ENCODE measurements around the gene TRIM63.

The TRIM63 gene

GRCh38 chr1:26034504-26035202 lies 32.8 kb downstream of the TRIM63 start:
- no peak for DNase-seq (ENCODE audit: low read depth in 3 of 3)

DNA sequence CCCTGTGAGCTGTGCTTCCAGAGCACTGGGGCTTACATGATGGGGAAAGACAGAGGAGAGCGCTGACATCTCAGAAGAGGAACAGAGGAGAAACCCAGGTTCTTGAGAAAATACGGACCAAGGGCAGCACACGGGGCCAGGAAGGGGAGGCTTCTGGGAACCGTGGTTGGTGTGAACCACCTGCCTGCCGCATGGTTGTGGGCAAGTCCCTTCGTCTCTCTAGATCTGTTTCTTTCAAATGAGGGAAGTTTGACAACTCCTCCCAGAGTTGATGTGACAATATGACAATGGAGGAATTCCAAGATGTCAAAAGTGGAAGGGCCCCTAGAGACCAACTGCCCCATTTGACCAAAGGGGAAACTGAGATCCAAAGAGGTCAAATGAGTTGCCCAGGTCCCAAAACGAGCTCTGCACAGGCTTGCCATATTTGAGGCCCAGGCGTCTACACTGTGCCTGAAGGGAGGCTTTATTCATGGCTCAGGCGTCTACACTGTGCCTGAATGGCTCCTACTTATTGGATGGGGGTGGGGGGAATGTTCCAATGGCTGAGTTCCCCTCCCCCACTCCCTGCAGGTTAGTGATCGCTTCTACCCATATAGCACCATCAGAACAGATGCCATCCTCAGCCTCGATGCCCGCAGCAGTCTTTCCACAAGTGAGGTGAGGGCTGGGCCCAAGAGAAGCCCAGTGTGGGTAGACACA lies 34.6 kb downstream of the TRIM63 start:
- DNase-seq (ENCODE audit: low read depth in 3 of 3) = no peak

- no peak for DNase-seq (ENCODE audit: low read depth in 3 of 3)
Observed at GRCh38 chr1:26031611-26032220, 35.7 kb downstream of the TRIM63 start.

DNA sequence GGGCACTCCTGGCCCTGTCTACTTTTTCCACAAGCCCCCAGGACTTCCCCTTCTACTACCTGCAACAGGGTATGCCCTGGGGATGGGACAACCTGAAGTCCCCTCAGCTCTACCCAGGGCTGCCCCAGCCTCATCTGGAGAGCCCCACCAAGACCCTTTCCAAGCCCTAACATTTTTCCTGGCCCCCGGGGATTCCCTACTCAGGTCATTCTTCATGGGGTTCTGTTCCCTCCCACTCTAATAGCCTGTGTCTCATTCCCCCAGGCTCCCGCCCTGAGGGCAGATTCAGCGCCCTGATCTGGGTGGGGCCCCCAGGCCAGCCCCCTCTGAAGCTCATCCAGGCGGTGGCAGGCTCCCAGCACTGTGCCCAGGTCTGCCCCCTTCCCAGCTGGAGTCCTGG lies 36.2 kb downstream of the TRIM63 start:
- no peak for DNase-seq (ENCODE audit: low read depth in 3 of 3)

DNA sequence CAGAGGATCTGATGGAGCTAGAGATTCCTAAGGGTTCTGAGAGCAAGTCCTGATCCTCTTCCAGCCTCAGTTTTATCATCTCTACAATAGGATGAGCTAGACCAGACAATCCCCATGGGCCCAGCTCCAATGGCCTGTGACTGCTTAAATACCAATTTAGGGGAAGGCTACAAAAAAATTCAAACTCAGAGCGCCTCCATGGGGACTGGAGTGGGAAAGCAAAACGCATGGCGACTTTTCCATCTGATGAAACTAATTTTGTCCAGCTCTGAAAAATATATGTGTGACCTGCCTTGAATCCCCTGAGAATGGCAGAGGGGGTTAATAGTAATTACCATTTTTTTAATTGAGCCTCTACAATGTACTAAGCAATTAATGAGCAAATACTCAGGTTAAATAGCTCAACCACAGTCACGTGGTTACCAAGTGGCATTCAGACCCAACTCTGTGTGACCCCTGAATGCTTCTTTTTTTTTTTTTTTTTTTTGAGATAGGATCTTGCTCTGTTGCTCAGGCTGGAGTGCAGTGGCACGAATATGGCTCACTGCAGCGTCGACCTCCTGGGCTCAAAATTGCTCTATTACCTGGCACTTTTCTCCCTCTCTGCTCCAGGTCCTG lies 37.5 kb downstream of the TRIM63 start:
- no peak for DNase-seq (ENCODE audit: low read depth in 3 of 3)

DNA sequence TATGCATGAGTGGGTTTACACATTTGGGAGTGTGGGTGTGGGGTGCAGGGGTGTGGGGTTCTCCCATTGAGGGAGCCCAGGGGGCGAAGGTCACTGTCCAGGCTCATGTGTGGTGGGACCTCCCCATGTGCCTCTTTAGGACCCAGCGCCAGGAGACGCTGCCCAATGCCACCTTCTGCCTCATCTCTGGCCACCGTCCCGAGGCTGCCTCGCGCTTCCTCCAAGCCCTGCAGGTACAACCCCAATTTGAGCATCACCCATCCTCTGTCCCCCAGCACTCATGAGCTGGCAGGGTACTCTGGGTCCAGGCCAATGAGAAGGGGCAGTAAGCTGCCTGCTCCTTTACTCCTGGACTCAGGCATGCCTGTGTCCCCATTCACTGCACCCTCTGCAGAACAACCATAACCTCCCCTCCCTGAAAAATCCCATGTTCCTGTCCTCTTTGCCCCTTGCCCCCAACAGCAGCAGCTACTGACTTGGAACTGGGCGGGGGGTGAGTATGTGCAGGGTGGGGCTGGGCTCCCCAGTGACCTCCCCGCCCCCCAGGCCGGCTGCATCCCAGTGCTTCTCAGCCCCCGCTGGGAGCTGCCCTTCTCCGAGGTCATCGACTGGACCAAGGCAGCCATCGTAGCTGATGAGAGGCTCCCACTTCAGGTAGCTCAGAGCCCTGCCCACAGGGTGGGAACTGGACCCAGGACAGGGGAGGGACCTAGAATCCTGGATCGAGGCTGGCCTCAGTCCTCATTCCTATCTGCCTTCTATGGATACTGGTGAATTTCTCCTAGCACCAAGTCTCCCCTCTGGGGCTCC lies 38.2 kb downstream of the TRIM63 start:
- DNase-seq (ENCODE audit: low read depth in 3 of 3) = no peak

DNA sequence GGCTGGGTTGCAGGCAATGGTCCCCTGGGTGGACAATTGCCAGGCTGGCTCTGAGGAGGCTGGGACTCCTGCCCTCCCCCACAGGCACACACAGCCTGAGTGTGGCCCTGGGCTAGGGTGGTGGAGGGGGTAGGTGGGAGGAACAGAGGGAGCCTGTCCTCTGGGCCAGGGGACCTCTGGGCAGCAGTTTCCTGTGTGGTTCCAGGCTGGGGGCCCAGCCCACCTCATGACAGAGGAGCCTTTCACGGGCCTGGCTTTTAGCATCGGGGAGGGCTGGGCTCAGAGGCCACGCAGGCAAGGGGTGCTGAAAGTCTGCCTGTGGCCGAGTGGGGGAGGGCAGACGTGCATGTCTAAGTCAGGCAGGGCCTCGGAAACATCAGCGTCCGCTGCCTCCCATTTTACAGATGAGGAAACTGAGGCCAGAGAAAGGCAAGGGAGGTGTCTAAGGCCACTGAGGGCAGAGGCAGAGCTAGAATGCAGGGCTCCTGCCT lies 38.9 kb downstream of the TRIM63 start:
- DNase-seq (ENCODE audit: low read depth in 3 of 3) = no peak

DNA sequence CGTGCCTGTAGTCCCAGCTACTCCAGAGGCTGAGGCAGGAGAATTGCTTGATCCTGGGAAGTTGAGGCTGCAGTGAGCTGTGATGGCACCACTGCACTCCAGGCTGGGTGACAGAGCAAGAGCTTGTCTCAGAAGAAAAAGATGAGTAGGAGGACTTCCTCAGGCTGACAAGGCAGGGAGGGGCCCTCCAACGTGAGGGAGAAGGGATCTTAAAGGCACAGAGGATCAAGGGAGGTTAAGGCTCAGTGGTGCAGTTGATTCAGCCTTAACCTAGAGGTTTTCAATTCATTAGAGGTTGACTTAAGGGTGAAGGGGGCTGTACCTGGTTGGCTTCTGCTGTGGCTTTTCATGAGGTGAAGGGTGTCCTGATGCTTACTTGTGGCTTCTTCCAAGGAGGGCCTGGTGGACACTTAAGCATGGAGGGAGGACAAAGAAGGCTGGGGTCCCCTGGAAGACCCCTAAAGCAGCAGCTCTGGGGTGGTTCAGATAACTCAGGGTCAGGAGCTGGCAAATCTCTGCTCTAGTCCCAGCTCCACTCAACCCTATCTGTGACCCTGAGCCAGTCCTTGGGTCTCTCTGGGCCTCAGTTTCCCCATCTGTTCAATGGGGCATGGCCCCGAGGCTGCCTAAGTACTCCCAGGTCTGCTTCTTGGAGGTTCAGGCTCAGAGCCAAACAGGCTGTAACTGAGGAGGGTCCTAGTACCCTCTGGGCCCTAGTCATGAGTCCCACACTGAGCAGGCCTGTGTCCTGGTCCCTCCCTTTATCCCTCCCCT lies 39.5 kb downstream of the TRIM63 start:
- DNase-seq (ENCODE audit: low read depth in 3 of 3) = no peak

- no peak for DNase-seq (ENCODE audit: low read depth in 3 of 3)
Observed at GRCh38 chr1:26025517-26025916, 41.9 kb downstream of the TRIM63 start.

DNA sequence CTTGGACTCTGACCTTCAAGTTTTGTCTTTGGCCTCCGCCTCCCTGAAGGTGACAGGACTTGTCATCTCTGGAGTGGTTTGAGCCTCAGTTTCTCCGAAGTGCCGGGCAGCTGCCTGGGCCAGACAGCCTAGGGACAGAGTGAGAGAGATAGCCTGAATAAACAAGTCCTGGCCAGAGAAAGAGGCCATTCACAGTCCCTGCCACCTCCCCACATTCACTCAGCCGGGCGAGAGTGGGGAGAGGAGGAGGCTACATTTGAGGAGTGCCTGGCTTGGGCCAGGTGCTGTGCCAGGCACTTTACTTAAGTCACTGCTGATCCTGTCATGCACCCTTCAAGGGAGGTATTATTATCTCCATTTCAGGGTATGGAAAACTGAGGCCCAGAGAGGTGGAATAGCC lies 42.4 kb downstream of the TRIM63 start:
- no peak for DNase-seq (ENCODE audit: low read depth in 3 of 3)

- DNase-seq (ENCODE audit: low read depth in 3 of 3) = no peak
Observed at GRCh38 chr1:26023826-26024225, 43.6 kb downstream of the TRIM63 start.

GRCh38 chr1:26023009-26023408 lies 44.4 kb downstream of the TRIM63 start:
- DNase-seq (ENCODE audit: low read depth in 3 of 3) = no peak

DNA sequence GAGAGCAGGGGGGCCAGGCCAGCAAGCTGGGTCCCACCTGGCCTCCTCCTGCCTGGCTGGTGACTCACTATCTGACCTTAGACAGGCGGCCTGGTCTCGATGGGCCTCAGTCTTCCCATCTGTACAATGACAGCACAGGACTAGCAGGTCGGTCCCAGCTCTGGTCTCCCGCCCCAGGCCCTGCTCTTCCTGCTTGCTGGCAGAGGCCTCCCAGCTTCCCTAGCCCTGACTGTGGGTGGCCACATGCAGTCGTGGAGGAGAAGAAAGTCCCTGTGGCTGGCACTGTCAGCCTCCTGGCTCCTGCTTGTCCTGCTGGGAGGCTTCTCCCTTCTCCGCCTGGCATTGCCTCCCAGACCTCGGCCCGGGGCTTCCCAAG lies 45.0 kb downstream of the TRIM63 start:
- DNase-seq (ENCODE audit: low read depth in 3 of 3) = no peak

- no peak for DNase-seq (ENCODE audit: low read depth in 3 of 3)
Observed at GRCh38 chr1:26021647-26022403, 45.6 kb downstream of the TRIM63 start, which contains the start of gene EXTL1. TSS of gene EXTL1 (plus strand) at chr1:26021775. CDS start at chr1:26022647, 872 bp downstream.

GRCh38 chr1:26020941-26021646 lies 46.3 kb downstream of the TRIM63 start:
- no peak for DNase-seq (ENCODE audit: low read depth in 3 of 3)

DNA sequence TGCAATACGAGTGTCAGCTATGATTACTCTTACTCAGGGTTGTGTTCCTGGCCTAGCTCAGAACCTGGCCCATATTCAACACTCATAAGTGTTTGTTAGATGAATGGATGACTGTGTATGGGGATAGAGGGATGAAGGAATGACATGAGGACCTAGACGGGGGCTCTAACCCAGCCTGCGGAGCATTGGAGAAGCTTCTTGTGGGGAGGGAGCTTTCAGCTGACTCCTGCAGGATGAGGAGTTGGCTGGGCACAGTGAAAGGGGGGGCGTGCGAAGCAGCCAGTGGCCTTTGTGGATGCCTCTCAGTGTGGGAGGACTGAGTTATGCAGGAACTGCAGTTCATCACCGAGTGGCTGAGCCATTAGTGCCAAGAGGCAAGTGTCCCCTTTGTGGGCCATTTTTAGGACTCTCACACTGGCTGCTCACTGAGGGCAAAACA lies 47.1 kb downstream of the TRIM63 start:
- no peak for DNase-seq (ENCODE audit: low read depth in 3 of 3)

GRCh38 chr1:26019641-26020315 lies 47.7 kb downstream of the TRIM63 start:
- DNase-seq (ENCODE audit: low read depth in 3 of 3) = no peak

- DNase-seq (ENCODE audit: low read depth in 3 of 3) = no peak
Observed at GRCh38 chr1:26017606-26018005, 49.8 kb downstream of the TRIM63 start.
